Stimulated activated effector memory CD8-positive, alpha-beta T cell treated with anti-CD3 and anti-CD28 coated beads, Interleukin-12 subunit alpha, Interleukin-12 subunit beta, amount 100 ng/mL, for 72 hours (primary cell): Measurements from ENCODE around the gene AUH.

Experiments used
- ATAC-seq: fragments of 150-1000 bp; cut with Tn5 transposase; 2 replicates; pipeline ENCODE4 v1.10.0; 2021
- DNase-seq, 2 donors: peaks; one replicate each; pipeline ENCODE4 v3.0.0; 2021 to 2022; ENCODE audit warnings: low spot score in 2 of 2
- H3K27ac Mint-ChIP-seq: one replicate; pipeline ENCODE4 v1.8.0; 2022; ENCODE audit warnings: mild to moderate bottlenecking, mixed read lengths
- H3K36me3 Mint-ChIP-seq: one replicate; pipeline ENCODE4 v1.8.0; 2022; ENCODE audit warnings: mild to moderate bottlenecking, mixed read lengths
- H3K4me1 Mint-ChIP-seq: one replicate; pipeline ENCODE4 v1.8.0; 2022; ENCODE audit warnings: mixed read lengths
- H3K4me3 Mint-ChIP-seq: one replicate; pipeline ENCODE4 v1.8.0; 2022; ENCODE audit warnings: mild to moderate bottlenecking, mixed read lengths
- H3K9me3 Mint-ChIP-seq: one replicate; pipeline ENCODE4 v1.8.0; 2022; ENCODE audit warnings: mixed read lengths

The AUH gene

DNA sequence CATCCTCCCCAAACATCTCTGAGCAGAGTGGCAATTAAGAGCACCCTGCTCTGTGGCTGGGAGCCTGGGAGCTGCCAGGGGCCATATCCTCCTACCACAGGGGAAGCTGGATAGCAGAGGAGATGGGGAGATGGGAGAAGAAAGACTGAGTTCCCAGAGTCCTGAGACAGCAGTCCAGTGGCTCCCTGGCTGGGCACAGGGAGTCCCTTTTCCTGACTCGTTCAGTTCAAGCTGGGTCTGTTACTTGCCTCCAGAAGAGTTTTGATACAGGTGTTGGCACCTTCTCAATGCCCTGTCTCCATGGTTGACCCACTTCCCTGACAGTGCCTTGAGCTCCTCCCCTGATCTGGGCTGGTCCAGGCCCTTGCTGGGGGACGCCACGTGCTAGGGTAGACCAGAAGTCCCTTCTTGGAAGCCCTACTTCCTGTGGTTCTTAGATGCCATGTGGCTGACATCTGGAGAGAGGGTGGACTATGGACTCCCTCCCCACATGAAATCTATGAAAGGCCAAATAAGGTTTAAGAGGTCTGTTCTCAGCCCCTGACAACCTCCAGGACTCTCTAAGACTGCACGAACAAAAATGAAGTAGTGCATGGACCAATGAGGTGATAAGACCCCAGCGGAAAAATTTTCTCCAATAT lies 166.2 kb downstream of the AUH start:
- Mint-ChIP-seq H3K4me1 (peaks cover 83% of the 10 kb centered on the region), H3K27ac (peak overlapping the region; percentile 100), H3K4me3 (peak overlapping the region; percentile 77), H3K9me3 (peaks cover 6% of the 10 kb centered on the region), H3K36me3 (peaks cover 27% of the 10 kb centered on the region)
- ATAC-seq (no peak), DNase-seq (no peak)

DNA sequence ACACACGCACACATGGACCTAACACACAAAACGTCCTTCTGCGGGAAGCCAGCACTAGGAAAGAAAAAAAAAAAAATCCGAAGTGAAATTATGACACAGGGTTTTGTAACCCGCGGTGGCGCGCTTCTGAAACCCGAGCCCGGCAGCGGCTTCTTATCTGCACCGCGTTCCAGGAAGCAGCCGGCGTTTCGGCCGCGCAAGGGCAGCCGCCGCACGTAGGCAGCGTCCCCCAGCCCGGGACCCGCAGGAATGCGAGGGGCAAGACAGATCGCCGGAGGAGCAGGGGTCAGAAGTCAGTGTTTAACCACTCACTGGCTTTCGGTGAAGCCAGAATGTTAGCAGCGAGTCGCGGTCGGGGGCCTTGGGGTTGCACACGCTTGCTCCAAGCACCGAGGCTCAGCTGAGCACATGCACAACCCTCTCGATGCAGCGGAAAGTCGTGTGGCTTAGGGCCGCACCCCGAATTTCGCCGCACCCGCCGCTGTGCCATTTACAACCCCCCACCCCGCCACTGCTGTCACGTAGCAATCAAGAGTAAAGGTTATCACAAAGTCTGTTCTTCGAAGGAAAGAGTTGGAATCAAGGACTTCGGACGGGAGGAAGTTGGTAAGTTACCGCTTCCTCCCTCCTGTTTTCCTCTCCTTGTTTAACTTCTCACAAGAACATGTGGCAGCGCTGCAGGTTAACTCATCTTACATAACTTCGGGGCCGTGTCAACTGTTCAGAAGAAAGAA lies 167.9 kb downstream of the AUH start:
- ATAC-seq, result peak; percentile 78
- H3K4me1 Mint-ChIP-seq, result peaks cover 79% of the 10 kb centered on the region

DNA sequence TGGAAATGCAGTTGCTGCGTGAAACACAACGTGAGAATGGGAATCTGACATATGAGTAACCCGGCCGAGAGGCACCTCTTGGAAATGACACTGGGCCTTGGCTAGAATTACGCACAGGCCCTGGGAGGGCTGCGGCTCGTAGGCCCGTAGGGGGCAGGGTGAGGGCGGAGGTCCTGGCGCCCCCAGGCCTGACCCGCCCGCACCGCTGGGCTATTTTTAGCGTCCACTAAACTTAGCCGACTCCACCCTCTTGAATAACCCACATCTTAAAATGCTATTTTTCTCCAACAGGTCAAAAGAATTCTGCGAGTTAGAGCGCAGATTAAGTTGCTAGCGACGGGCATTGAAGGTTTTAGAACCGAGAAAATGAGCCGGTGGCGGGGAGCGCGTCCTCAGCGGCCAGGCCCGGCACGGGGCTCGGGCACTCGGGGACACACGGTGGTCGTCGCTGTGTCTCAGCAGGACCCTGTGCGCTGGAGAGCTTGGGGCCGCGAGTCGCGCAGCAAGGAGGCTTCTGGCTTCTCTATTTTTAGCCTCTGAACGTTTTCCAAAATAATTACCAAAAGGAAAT lies 168.5 kb downstream of the AUH start:
- peaks cover 73% of the 10 kb centered on the region for H3K4me1 Mint-ChIP-seq

More for the DNA sequence above, 167.9 kb downstream of the AUH start:
- peak overlapping the region; percentile 77 for H3K4me3 Mint-ChIP-seq
- peak overlapping the region; percentile 100 for H3K27ac Mint-ChIP-seq
- H3K36me3 Mint-ChIP-seq, result peaks cover 27% of the 10 kb centered on the region
- peak; percentile 85 to 96 for DNase-seq
- no peaks in the 10 kb centered on the region for H3K9me3 Mint-ChIP-seq

DNA sequence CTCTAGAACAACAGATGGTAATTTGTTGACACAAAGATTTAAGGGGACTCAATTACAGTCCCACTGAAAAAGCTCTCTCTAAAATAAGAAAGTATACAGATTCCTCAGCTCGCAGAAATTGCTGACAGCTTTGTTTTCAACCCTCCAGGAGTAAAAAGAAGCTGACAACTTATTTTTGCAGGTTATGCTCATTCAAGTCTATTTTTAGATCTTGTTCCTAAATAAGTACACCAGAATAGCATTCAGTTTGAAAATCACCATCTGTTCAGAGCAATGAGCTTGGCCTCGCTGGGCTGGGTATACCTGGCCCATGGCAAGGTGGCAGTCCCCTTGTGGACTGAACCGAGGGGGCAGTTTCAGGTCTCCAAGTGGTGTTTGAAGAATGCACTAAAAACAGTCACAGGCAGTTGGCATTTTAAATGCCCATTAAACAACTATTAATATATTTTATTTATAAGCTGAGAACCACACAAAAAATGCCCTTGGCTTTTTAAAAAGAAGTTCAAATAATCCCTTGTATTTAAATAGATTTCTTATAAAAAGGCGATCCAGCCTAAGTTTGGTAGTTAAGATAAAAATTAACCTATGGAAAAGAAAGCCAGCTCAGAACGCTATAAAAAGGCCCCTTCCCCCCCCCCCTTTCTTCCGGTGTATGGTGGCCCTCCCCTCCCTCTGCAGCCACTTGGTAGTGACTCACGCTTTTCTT lies 169.2 kb downstream of the AUH start:
- Mint-ChIP-seq H3K4me1 (peaks cover 73% of the 10 kb centered on the region), H3K36me3 (peaks cover 27% of the 10 kb centered on the region), H3K4me3 (peak overlapping the region; percentile 77), H3K9me3 (peaks cover 6% of the 10 kb centered on the region), H3K27ac (peak overlapping the region; percentile 100)
- ATAC-seq, result no peak
- peak in 1 of 2 donors; percentile 67 for DNase-seq

More for the DNA sequence above, 168.5 kb downstream of the AUH start:
- Mint-ChIP-seq H3K9me3 (peaks cover 6% of the 10 kb centered on the region), H3K36me3 (peaks cover 27% of the 10 kb centered on the region), H3K4me3 (peak overlapping the region; percentile 77), H3K27ac (peak overlapping the region; percentile 100)
- DNase-seq (peak; percentile 68 to 93), ATAC-seq (peak; percentile 87)

DNA sequence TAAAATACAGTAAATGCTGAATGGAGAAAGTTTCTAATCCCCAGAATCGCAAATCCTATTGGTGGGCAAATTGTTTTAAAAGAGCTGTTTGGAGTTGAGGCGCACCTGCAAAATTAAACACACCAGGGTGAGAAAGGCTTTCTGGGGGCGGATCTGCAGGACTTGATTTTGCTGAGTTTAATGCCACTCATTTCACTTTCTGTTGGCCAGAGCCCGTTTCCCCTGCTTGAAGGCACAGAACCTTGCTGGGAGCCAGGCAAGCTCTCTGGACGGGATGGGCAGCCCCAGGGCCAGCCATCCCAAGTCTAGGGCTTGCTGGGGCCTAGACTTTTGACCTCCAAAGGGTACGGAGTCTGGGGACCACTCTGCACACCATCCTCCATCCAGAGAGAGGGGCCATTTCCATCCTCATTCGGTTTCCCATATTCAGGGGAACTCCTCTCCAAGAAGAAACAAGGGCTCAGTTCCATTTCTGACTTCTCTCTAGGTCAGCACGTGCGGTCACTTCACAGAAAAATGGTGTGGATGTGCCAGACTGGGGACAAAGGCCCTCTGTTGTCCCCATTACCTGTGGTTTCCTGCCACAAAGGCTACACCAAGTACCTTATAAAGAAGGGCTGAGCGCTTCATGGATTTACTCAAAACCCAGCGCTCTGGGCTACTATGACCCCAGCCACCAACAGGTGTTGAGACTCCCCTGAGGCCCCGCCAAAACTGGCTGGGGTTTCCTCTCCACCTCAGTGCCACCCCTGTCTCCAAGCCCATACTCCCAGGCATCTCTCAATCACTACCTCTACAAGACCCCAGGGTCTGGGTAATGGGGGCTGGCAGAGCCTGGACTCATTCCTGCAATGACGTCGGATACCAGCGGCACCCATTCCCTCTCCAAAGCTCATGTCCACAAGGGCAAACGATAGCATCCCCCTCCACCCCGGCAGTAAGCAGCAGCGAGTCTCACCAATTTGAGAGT lies 170.0 kb downstream of the AUH start:
- ATAC-seq (no peak), DNase-seq (peak in 1 of 2 donors; percentile 62)
- Mint-ChIP-seq H3K36me3 (peaks cover 27% of the 10 kb centered on the region), H3K4me1 (peaks cover 80% of the 10 kb centered on the region), H3K27ac (peak overlapping the region; percentile 100), H3K4me3 (peak overlapping the region; percentile 77), H3K9me3 (peaks cover 6% of the 10 kb centered on the region)

DNA sequence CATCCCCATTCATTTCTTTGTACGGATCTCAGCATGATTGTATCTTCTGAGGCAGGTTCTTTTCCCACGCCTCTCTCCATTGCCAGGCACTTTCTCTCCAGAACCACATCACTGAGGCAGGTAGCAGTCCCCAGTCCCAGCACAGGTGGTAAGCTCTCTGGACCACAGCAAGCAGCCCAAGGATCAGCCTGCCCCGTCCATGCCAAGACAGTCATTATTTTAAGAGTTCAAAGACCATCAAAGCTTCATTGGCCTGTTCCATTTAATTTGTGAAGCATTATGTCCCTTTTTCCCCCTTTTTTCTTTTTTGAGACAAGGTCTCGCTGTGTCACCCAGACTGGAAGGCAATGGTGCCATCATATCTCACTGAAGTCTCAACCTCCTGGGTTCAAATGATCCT lies 171.7 kb downstream of the AUH start:
- Mint-ChIP-seq H3K27ac (peak overlapping the region; percentile 100), H3K36me3 (peaks cover 23% of the 10 kb centered on the region)

DNA sequence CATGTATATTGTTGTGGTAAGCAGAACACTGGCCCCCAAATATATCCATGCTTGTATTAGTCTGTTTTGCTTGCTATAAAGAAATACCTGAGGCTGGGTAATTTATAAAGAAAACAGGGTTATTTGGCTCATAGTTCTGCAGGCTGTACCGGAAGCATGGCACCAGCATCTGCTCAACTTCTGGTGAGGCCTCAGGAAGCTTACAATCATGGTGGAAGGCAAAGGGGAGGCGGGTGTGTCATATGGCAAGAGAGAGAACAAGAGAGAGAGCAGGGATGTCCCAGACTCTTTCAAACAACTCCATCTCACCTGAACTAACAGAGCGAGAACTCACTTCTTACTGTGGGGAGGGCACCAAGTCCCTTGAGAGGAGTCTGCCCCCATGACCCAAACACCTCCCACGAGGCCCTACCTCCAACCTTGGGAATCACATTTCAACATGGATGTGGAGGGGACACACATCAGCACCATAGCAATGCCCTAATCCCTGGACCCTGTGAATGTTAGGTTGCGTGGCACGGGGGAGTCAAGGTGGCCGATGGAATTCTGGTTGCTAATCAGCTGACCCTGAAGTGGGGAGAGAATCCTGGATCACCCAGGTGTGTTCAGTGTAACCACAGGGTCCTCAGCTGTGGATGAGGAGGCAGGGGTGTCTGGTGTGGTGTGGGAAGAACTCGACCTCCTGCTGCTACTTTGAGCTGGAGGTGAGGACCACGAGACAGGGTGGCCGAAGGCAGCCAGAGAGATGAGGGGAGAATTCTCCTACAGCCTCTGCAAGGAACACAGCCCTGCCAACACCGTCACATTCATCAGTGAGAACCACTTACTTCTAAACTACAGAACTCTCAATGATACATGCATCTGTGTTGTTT lies 172.8 kb downstream of the AUH start:
- H3K4me1 Mint-ChIP-seq, result peaks cover 60% of the 10 kb centered on the region
- no peak overlapping the region for H3K4me3 Mint-ChIP-seq
- DNase-seq (peak in 1 of 2 donors; percentile 47), ATAC-seq (no peak)
- H3K27ac Mint-ChIP-seq, result no peak overlapping the region
- peaks cover 13% of the 10 kb centered on the region for H3K36me3 Mint-ChIP-seq
- peaks cover 6% of the 10 kb centered on the region for H3K9me3 Mint-ChIP-seq

More for the DNA sequence above, 171.7 kb downstream of the AUH start:
- Mint-ChIP-seq H3K4me1 (peaks cover 71% of the 10 kb centered on the region), H3K4me3 (no peak overlapping the region), H3K9me3 (peaks cover 6% of the 10 kb centered on the region)
- ATAC-seq (no peak), DNase-seq (peak in 1 of 2 donors; percentile 46)

DNA sequence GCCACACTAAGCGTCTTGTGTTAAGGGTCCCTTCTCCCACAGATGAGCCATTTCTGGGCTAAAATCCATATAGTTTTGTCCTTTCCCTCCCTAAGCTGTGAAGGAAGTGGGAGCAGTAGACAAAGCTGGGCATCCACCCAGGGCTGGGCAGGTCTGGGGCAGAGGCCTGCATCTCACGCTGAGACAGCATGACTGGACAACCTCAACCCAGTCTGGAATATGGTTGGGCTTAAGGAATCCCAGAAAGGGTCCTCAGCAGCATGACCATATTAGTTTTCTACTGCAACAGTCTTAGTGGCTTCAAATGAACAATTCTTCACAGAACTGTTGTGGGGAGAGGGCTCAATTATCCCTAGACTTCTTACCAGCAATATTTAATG lies 173.8 kb downstream of the AUH start:
- peaks cover 6% of the 10 kb centered on the region for H3K9me3 Mint-ChIP-seq
- no peak for ATAC-seq
- H3K4me1 Mint-ChIP-seq, result peaks cover 50% of the 10 kb centered on the region
- no peak for DNase-seq
- H3K4me3 Mint-ChIP-seq, result no peak overlapping the region
- H3K36me3 Mint-ChIP-seq, result peaks cover 3% of the 10 kb centered on the region
- no peak overlapping the region for H3K27ac Mint-ChIP-seq

DNA sequence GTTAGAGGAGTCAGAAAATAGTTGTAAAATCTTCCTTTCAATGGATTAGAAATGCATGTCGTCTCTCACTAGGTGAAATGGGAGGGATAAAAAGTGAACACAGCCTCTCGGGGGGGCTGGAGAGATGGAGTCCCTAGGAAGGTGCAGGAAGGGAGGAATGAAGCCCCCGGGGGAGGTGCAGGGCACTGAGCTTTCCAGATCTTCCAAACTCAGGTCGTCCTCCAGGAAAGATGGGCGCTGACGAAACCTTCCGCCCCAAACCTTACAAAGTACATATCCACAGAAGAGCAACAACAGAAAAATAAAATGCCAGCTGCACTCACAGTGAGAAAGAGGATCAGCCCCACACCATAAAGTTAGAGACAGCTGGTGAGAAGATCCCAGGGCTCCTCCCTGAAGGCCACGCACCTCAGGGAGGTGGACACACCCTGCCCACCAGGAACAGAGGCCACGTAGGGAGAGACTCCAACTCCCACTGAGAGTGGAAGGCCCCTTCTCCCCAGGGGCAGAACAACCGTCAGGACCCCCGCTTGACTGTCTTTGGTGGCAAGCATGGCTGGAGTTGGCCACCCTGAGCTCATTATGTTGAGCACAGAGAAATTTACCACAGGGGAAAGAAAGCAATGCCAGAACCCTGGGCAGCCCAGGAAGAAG lies 174.3 kb downstream of the AUH start:
- peak overlapping the region; percentile 19 for H3K4me3 Mint-ChIP-seq
- peak overlapping the region; percentile 91 for H3K27ac Mint-ChIP-seq
- ATAC-seq (no peak), DNase-seq (peak in 1 of 2 donors; percentile 44)
- H3K9me3 Mint-ChIP-seq, result peaks cover 6% of the 10 kb centered on the region
- no peaks in the 10 kb centered on the region for H3K36me3 Mint-ChIP-seq
- peaks cover 45% of the 10 kb centered on the region for H3K4me1 Mint-ChIP-seq

DNA sequence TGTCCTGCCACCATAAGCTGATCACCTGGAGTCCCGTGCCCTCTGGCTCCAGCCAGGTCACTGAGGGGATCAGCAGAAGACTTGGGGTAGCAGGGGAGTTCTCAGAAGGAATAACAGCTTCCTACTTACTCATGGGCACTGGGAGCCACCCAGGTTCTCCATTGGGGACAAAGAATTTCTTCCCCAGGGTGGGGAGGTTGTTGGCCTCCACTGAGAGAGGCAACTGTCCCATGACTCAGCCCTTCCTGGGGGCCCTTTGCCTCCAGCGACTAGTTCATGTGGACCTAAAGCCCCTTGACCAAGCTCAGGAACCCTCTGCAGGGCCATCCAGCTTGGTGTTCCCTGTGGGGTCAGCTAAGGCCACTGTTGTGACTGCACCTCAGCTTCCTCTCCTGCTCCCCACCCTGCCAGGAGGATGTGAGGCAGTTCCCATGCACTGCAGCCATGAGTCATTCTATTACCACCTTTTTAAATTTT lies 175.0 kb downstream of the AUH start:
- Mint-ChIP-seq H3K9me3 (peaks cover 6% of the 10 kb centered on the region), H3K36me3 (no peaks in the 10 kb centered on the region), H3K4me3 (peak overlapping the region; percentile 19), H3K27ac (peak overlapping the region; percentile 91), H3K4me1 (peaks cover 37% of the 10 kb centered on the region)
- ATAC-seq (peak; percentile 69), DNase-seq (peak in 1 of 2 donors; percentile 56)

DNA sequence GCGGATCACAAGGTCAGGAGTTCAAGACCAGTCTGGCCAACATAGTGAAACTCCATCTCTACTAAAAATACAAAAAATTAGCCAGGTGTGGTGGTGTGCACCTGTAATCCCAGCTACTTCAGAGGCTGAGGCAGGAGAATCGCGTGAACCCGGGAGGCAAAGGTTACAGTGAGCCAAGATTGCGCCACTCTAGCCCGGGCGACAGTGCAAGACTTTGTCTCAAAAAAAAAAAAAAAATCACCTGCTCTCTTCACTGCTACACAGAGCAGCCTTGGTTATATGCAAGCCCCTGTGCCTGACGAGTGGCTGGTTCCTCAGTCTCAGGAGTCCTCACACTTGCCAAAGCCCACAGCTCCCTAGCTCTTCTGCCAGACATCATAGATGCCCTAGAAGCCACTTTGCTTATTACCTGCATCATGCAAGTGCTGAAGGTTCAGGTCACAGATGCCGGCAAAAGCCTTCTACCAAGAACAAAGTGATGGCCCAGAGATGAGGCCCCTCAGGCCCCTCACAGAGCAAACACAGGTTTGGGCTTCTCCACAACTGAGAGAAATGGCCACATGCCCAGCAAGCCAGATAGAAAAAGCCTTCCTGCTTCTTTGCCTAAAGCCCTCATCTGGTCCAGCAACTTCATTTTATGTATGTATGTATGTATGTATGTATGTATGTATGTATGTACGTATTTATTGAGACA lies 176.4 kb downstream of the AUH start:
- Mint-ChIP-seq H3K4me1 (peaks cover 25% of the 10 kb centered on the region), H3K9me3 (peaks cover 6% of the 10 kb centered on the region), H3K4me3 (no peak overlapping the region), H3K36me3 (no peaks in the 10 kb centered on the region), H3K27ac (no peak overlapping the region)
- DNase-seq, result peak in 1 of 2 donors; percentile 47
- no peak for ATAC-seq

DNA sequence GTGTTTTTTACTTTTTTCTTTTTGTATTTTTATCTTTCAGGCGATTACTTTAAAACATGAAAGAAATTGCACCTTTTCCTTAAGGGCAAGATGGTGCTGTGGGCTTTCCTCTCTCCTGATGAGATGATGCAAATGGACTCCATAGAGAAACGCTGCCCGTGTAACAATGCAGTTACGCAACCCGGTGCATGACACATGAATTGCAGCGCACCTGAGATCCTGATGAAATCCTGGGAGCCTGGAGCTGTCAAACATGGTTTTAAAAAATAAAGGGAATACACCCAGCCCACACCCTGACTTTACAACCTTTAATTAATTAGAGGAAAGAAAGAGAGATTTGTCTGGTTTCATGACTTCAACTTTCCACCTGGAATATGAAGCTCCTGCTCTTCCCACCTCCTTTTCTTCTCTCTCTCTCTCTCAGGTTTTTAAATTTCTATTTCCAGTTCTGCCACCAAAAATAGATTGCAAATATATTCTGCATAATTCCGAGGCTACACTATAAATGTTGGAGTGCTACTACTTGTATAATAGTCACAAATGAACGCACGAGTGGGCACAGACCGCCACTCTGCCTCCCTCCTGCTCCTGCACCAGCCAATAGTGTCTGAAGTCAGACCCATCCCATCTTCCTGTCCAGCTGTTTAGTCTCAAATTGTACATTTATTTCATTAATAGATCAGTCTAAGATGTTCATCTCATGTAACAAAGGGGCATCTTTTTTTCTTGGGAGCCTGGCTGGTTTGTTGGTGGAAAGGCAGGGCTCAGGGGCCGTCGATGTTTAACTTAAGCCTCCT lies 179.1 kb downstream of the AUH start:
- DNase-seq (no peak), ATAC-seq (no peak)
- H3K36me3 Mint-ChIP-seq, result peaks cover 4% of the 10 kb centered on the region
- no peak overlapping the region for H3K27ac Mint-ChIP-seq
- H3K4me3 Mint-ChIP-seq, result no peak overlapping the region
- peaks cover 44% of the 10 kb centered on the region for H3K4me1 Mint-ChIP-seq
- H3K9me3 Mint-ChIP-seq, result no peaks in the 10 kb centered on the region
